SK-MEL-5 (cell line): ENCODE measurements around the gene MAP2K7. TPM values are rescaled to one million over a fixed set of nuclear protein-coding genes. Genes with fewer than 3 reads are reported as not detected.

Source experiments
- DNase-seq: peaks from one replicate; pipeline ENCODE4 v3.0.0-alpha.2; 2016; ENCODE audit warnings: low read depth, low spot score
- in situ Hi-C: cut with HindIII; loops from 2 replicates; pipeline ENCODE4 v1.10.0; 2016; ENCODE audit warnings: low sequenced_read_pairs, high pct_unique_total_duplicates, low pct_unique_long_range_greater_than_20kb
- total RNA-seq: library from RNA; depleted of rRNA; stranded (reverse); fragments of >200 nt; shearing (Covaris generic); gene quantifications from 2 replicates; pipeline ENCODE4 v1.2.3, GENCODE V29; 2014

Gene MAP2K7
- total RNA-seq, 1 experiment from 2014 or later, result 6.4 TPM

- in situ Hi-C loops, result no loop called here
- no peak for DNase-seq
These were observed 3.2 kb upstream of the MAP2K7 start for GRCh38 chr19:7900401-7900870.

GRCh38 chr19:7900931-7901330, 2.7 kb upstream of the MAP2K7 start:
- DNase-seq, result no peak
- in situ Hi-C loops, result no loop called here

- in situ Hi-C loops, result no loop called here
These were observed 2.3 kb upstream of the MAP2K7 start for GRCh38 chr19:7901337-7901736.

GRCh38 chr19:7902796-7903243, 857 bp upstream of the MAP2K7 start:
- DNase-seq, result no peak
- in situ Hi-C loops, result no loop called here

More at GRCh38 chr19:7901337-7901736, 2.3 kb upstream of the MAP2K7 start:
- DNase-seq, result no peak

- in situ Hi-C loops, result no loop called here
These were observed 670 bp downstream of the MAP2K7 start for GRCh38 chr19:7904074-7905020.

GRCh38 chr19:7905268-7905667, 1.6 kb downstream of the MAP2K7 start:
- DNase-seq, result no peak
- in situ Hi-C loops, result no loop called here

More at GRCh38 chr19:7904074-7905020, 670 bp downstream of the MAP2K7 start:
- no peak for DNase-seq

GRCh38 chr19:7905859-7906258, 2.2 kb downstream of the MAP2K7 start:
- in situ Hi-C loops, result no loop called here
- DNase-seq, result no peak

GRCh38 chr19:7907122-7907521, 3.4 kb downstream of the MAP2K7 start:
- DNase-seq, result no peak
- in situ Hi-C loops, result no loop called here

GRCh38 chr19:7907544-7907943, 3.9 kb downstream of the MAP2K7 start:
- no peak for DNase-seq
- in situ Hi-C loops, result no loop called here

GRCh38 chr19:7908078-7908699, 4.5 kb downstream of the MAP2K7 start:
- DNase-seq, result no peak
- in situ Hi-C loops, result no loop called here

- no peak for DNase-seq
- in situ Hi-C loops, result no loop called here
These were observed 5.2 kb downstream of the MAP2K7 start for GRCh38 chr19:7908742-7909461.

- no peak for DNase-seq
- in situ Hi-C loops, result no loop called here
These were observed 5.9 kb downstream of the MAP2K7 start for GRCh38 chr19:7909471-7910067.

- no peak for DNase-seq
- in situ Hi-C loops, result no loop called here
These were observed 6.9 kb downstream of the MAP2K7 start for GRCh38 chr19:7910321-7911161.

GRCh38 chr19:7911508-7912143, 7.9 kb downstream of the MAP2K7 start:
- in situ Hi-C loops, result no loop called here
- DNase-seq, result no peak

GRCh38 chr19:7912144-7912696, 8.5 kb downstream of the MAP2K7 start:
- in situ Hi-C loops, result no loop called here

More at GRCh38 chr19:7912144-7912696, 8.5 kb downstream of the MAP2K7 start:
- no peak for DNase-seq
